Endothelial cell of umbilical vein (primary cell): ENCODE measurements around the gene IRF2BP1. TPM values are rescaled to one million over a fixed set of nuclear protein-coding genes. Genes with fewer than 3 reads are reported as not detected.

Experiments
- BruUV-seq: library from RNA; stranded (reverse); fragments of 400-500 nt; replicated peaks from 2 replicates; lab custom pipeline; 2021; lab: Mats Ljungman, UMichigan
- CTCF ChIA-PET: fragments of 300-600, 350-600 bp; sonication (Branson Sonifier 250); formaldehyde crosslinking; loops from one replicate; lab custom pipeline; 2021; ENCODE audit warnings: antibody characterized with exemption, inconsistent platforms; lab: Charles Lee
- POLR2A ChIA-PET: fragments of 300-600, 350-600 bp; sonication (Branson Sonifier 250); formaldehyde crosslinking; loops from one replicate; lab custom pipeline; 2021; ENCODE audit warnings: antibody characterized with exemption, inconsistent platforms; lab: Charles Lee
- DNase-seq: peaks from one replicate; pipeline ENCODE4 v3.0.0-alpha.2; 2011; ENCODE audit warnings: low read depth, low spot score
- FAIRE-seq: peaks from 2 replicates; lab custom pipeline; 2011; peaks lifted over from hg19 to GRCh38; lab: Jason Lieb, UNC
- H2AFZ ChIP-seq: 2 replicates; pipeline ENCODE4 v1.6.0; 2012; ENCODE audit warnings: low read depth, low read length, control low read depth, inconsistent platforms
- H3K27ac ChIP-seq: 2 replicates; pipeline ENCODE4 v1.5.1; 2011; ENCODE audit warnings: low read depth, mild to moderate bottlenecking, control low read depth, low read length, moderate library complexity; ENCODE audit not compliant: insufficient read depth
- H3K27me3 ChIP-seq, 2 experiments: 2 replicates each; pipeline versions ENCODE4 v1.6.0 to v1.6.1; 2011; ENCODE audit warnings: low read length in 2 of 2, mixed read lengths in 1 of 2; ENCODE audit not compliant: control insufficient read depth in 2 of 2, insufficient read depth in 2 of 2
- H3K36me3 ChIP-seq, 2 experiments: 2 replicates in 1 of 2; 3 replicates in 1 of 2; pipeline ENCODE4 v1.5.1; 2011; ENCODE audit warnings: low read length in 2 of 2, mild to moderate bottlenecking in 1 of 2, moderate library complexity in 1 of 2; ENCODE audit not compliant: control insufficient read depth in 2 of 2, insufficient read depth in 2 of 2; ENCODE audit errors: extremely low read depth in 1 of 2
- H3K4me1 ChIP-seq: 3 replicates; pipeline ENCODE4 v1.5.1; 2011; ENCODE audit warnings: mild to moderate bottlenecking, low read length; ENCODE audit not compliant: control insufficient read depth, insufficient read depth; ENCODE audit errors: extremely low read depth
- H3K4me2 ChIP-seq: 2 replicates; pipeline ENCODE4 v1.6.1; 2011; ENCODE audit warnings: low read length, control low read depth, mixed read lengths; ENCODE audit not compliant: insufficient read depth
- H3K4me3 ChIP-seq, 3 experiments: fragments of 200-600 bp in 1 of 3; sonication (generic), shearing (Covaris generic) in 1 of 3; replicated peaks in 1 of 3; 2 replicates each; pipeline ENCODE4 v1.5.1; 2011 to 2016; ENCODE audit warnings: control low read depth in 3 of 3, low read length in 3 of 3, mild to moderate bottlenecking in 2 of 3, inconsistent platforms in 1 of 3, low read depth in 1 of 3, moderate library complexity in 1 of 3; ENCODE audit not compliant: insufficient read depth in 1 of 3
- H3K79me2 ChIP-seq: 2 replicates; pipeline ENCODE4 v1.6.0; 2012; ENCODE audit warnings: low read length, inconsistent platforms; ENCODE audit not compliant: control insufficient read depth, insufficient read depth
- H3K9ac ChIP-seq: replicated peaks from 2 replicates; pipeline ENCODE3; 2011; ENCODE audit warnings: low read length, control low read depth; ENCODE audit not compliant: insufficient read depth; ENCODE audit errors: extremely low read depth
- H3K9me1 ChIP-seq: replicated peaks from 3 replicates; pipeline ENCODE4 v1.6.0; 2011; ENCODE audit warnings: mild to moderate bottlenecking, low read length; ENCODE audit not compliant: control insufficient read depth, insufficient read depth; ENCODE audit errors: extremely low read depth
- H3K9me3 ChIP-seq: replicated peaks from 2 replicates; pipeline ENCODE4 v1.5.1; 2012; ENCODE audit warnings: low read length, inconsistent platforms; ENCODE audit not compliant: control insufficient read depth, insufficient read depth
- H4K20me1 ChIP-seq: replicated peaks from 2 replicates; pipeline ENCODE3; 2011; ENCODE audit warnings: mild to moderate bottlenecking, low read length; ENCODE audit not compliant: control insufficient read depth, insufficient read depth; ENCODE audit errors: extremely low read depth
- CTCF ChIP-seq, 2 donors: IDR thresholded peaks; 1 replicate in 1 of 2; 2 replicates in 1 of 2; pipeline ENCODE4 v1.5.1; 2011; ENCODE audit warnings: low read length in 2 of 2, mild to moderate bottlenecking in 2 of 2, moderate library complexity in 2 of 2, control low read depth in 1 of 2, inconsistent platforms in 1 of 2, low read depth in 1 of 2; ENCODE audit not compliant: insufficient read depth in 1 of 2; ENCODE audit errors: extremely low read depth in 1 of 2
- EZH2 ChIP-seq: IDR thresholded peaks from 2 replicates; pipeline ENCODE4 v1.6.1; 2012; ENCODE audit warnings: borderline replicate concordance, low read depth, mild to moderate bottlenecking, moderate library complexity, low read length, inconsistent platforms; ENCODE audit not compliant: severe bottlenecking
- FOS ChIP-seq: IDR thresholded peaks from 2 replicates; pipeline ENCODE4 v1.6.1; 2011; ENCODE audit warnings: mild to moderate bottlenecking, low read length, moderate library complexity, borderline replicate concordance; ENCODE audit not compliant: insufficient read depth
- GATA2 ChIP-seq: IDR thresholded peaks from 2 replicates; pipeline ENCODE4 v1.7.0; 2011; ENCODE audit warnings: low read depth, mild to moderate bottlenecking, moderate library complexity, mixed read lengths, low read length; ENCODE audit not compliant: insufficient read length, insufficient read depth
- JUN ChIP-seq: IDR thresholded peaks from 2 replicates; pipeline ENCODE4 v1.6.1; 2011; ENCODE audit warnings: borderline replicate concordance, low read depth; ENCODE audit not compliant: insufficient read length, insufficient read depth
- MYC ChIP-seq: IDR thresholded peaks from one replicate; pipeline ENCODE4 v1.6.1; 2011; ENCODE audit warnings: mild to moderate bottlenecking, low read depth, low read length
- POLR2A ChIP-seq: IDR thresholded peaks from 2 replicates; pipeline ENCODE4 v1.6.1; 2012; ENCODE audit warnings: low read depth, mild to moderate bottlenecking, control low read depth, low read length
- POLR2AphosphoS5 ChIP-seq: IDR thresholded peaks from 2 replicates; pipeline ENCODE4 v1.6.1; 2012; ENCODE audit warnings: low read depth, mild to moderate bottlenecking, control low read depth, low read length, moderate library complexity; ENCODE audit not compliant: insufficient read depth
- dilution Hi-C: fragments of 300-500 bp; cut with MboI; formaldehyde crosslinking; loops from one replicate; pipeline ENCODE4 v1.15.0; 2019; ENCODE audit warnings: low sequenced_read_pairs; ENCODE audit not compliant: extremely low pct_ligation_motif_present
- intact Hi-C: fragments of 100-400 bp; cut with micrococcal nuclease; formaldehyde crosslinking; loops from one replicate; pipeline ENCODE4 v1.10.0; 2022
- polyA plus RNA-seq, 4 experiments: library from polyadenylated mRNA; depleted of rRNA in 3 of 4; stranded (reverse) in 3 of 4; unstranded in 1 of 4; fragments of >200 nt; gene quantifications; 2 replicates each; pipeline versions ENCODE4 v1.2.1 to v1.2.3, GENCODE V29; 2011 to 2012; ENCODE audit warnings: missing spikeins in 1 of 4
- total RNA-seq: library from RNA; stranded (reverse); gene quantifications from 2 replicates; pipeline ENCODE4 v1.2.3, GENCODE V29; 2021
- TF ChIP-seq, protein P1 (sequence below): IDR thresholded peaks from 2 replicates; pipeline ENCODE4 v1.6.1; 2011; ENCODE audit not compliant: insufficient read depth, insufficient read length

The IRF2BP1 gene
- total and polyA plus RNA-seq, 2 donors (not counting 3 experiments of a cell fraction or from before 2014, with no cell fraction given) = 12.3 to 17.5 TPM

GRCh38 chr19:45899919-45900589 lies 14.1 kb upstream of the IRF2BP1 start:
- Histone ChIP-seq H3K9me3 (no peaks in the 10 kb centered on the region), H3K27me3 (no peaks in the 10 kb centered on the region), H3K79me2 (no peaks in the 10 kb centered on the region), H3K9ac (no peak overlapping the region), H3K9me1 (no peaks in the 10 kb centered on the region), H4K20me1 (no peaks in the 10 kb centered on the region), H3K4me1 (peaks cover 7% of the 10 kb centered on the region), H3K27ac (no peak overlapping the region), H3K36me3 (peaks cover 0 to 6% of the 10 kb centered on the region in 2 experiments), H3K4me2 (no peak overlapping the region), H2AFZ (no peak overlapping the region), H3K4me3 (no peak overlapping the region)
- intact Hi-C loops (no loop called here), dilution Hi-C loops (no loop called here)
- CTCF ChIA-PET = interaction anchor here (1.1 to 1.5 kb wide), 3 partner anchors 35 to 117 kb away, joined by 3 to 4 read pairs (median 4); no protein-coding TSS in a partner anchor
- no peak for DNase-seq
- BruUV-seq = no TSS peak
- POLR2A ChIA-PET = no interaction called here
- TF ChIP-seq POLR2AphosphoS5 = no peak
- no peak for TF ChIP-seq FOS
- no peak for TF ChIP-seq MYC
- TF ChIP-seq EZH2 = no peak
- no peak for TF ChIP-seq POLR2A
- no peak for TF ChIP-seq GATA2
- TF ChIP-seq CTCF (IDR thresholded peaks at IDR 0.05; ENCODE audit: extremely low read depth in 1 of 2, insufficient read depth in 1 of 2, low read depth in 1 of 2, low read length in 2 of 2) = no peak
- TF ChIP-seq JUN = no peak
- TF ChIP-seq, protein P1, sequence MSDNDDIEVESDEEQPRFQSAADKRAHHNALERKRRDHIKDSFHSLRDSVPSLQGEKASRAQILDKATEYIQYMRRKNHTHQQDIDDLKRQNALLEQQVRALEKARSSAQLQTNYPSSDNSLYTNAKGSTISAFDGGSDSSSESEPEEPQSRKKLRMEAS = no peak
- no peak for FAIRE-seq
